HEK293 (cell line): ENCODE results near the gene MTA1.
A peak's percentile ranks its signal among the peaks of the same experiment; 100 is the strongest.

Experiments
- CTCF ChIA-PET: fragments of 350-600 bp; formaldehyde crosslinking; extraction: SDS; loops from one replicate; lab custom pipeline; 2021; ENCODE audit warnings: antibody characterized with exemption; lab: Yijun Ruan, JAX
- POLR2A ChIA-PET: fragments of 300-600 bp; formaldehyde crosslinking; extraction: SDS; loops from one replicate; lab custom pipeline; 2020; ENCODE audit warnings: antibody characterized with exemption, inconsistent platforms; lab: Yijun Ruan, JAX
- H3K27ac ChIP-seq: fragments of 200-500 bp; sonication (Bioruptor generic); 2 replicates; pipeline ENCODE4 v1.5.1; 2014; ENCODE audit warnings: low read depth, low read length, control low read depth, inconsistent platforms; ENCODE audit errors: extremely low read depth
- H3K36me3 ChIP-seq, 2 experiments: fragments of 200-500 bp in 1 of 2; sonication (Bioruptor generic) in 1 of 2; 1 replicate in 1 of 2; 2 replicates in 1 of 2; pipeline ENCODE4 v1.5.1; 2014 to 2017; ENCODE audit warnings: inconsistent platforms in 2 of 2, low read length in 2 of 2; ENCODE audit not compliant: control insufficient read depth in 2 of 2, insufficient read depth in 1 of 2
- H3K4me1 ChIP-seq: fragments of 200-500 bp; sonication (Bioruptor generic); 2 replicates; pipeline ENCODE4 v1.5.1; 2014; ENCODE audit warnings: mild to moderate bottlenecking, low read length, inconsistent platforms; ENCODE audit not compliant: control insufficient read depth, insufficient read depth
- H3K4me3 ChIP-seq: 2 replicates; pipeline ENCODE4 v1.5.1; 2011; ENCODE audit warnings: low read depth, mild to moderate bottlenecking, control low read depth, low read length, moderate library complexity
- H3K9me3 ChIP-seq: fragments of 200-500 bp; sonication (Bioruptor generic); 2 replicates; pipeline ENCODE4 v1.5.1; 2014; ENCODE audit warnings: low read depth, low read length, inconsistent platforms; ENCODE audit not compliant: control insufficient read depth, insufficient read depth
- ELK4 ChIP-seq: IDR thresholded peaks from 2 replicates; pipeline ENCODE4 v1.6.1; 2011; ENCODE audit warnings: mild to moderate bottlenecking, low read depth, low read length, borderline replicate concordance
- YY2 ChIP-seq: fragments of 450-650 bp; formaldehyde crosslinking; IDR thresholded peaks from 2 replicates; pipeline ENCODE4 v1.5.1; 2016; ENCODE audit warnings: missing biosample characterization, missing genetic modification characterization
- ZFHX2 ChIP-seq: fragments of 450-650 bp; formaldehyde crosslinking; conservative IDR thresholded peaks from 2 replicates; pipeline ENCODE4 v1.5.1; 2016; ENCODE audit warnings: missing biosample characterization, missing genetic modification characterization
- ZNF133 ChIP-seq: fragments of 450-650 bp; formaldehyde crosslinking; IDR thresholded peaks from 2 replicates; pipeline ENCODE4 v1.5.1; 2016; ENCODE audit warnings: missing biosample characterization, missing genetic modification characterization
- ZNF175 ChIP-seq: fragments of 450-650 bp; formaldehyde crosslinking; IDR thresholded peaks from 2 replicates; pipeline ENCODE4 v1.5.1; 2016; ENCODE audit warnings: missing biosample characterization, missing genetic modification characterization
- ZNF202 ChIP-seq: fragments of 450-650 bp; formaldehyde crosslinking; IDR thresholded peaks from 2 replicates; pipeline ENCODE4 v1.5.1; 2016; ENCODE audit warnings: missing biosample characterization, missing genetic modification characterization, borderline replicate concordance
- ZNF266 ChIP-seq: fragments of 450-650 bp; formaldehyde crosslinking; IDR thresholded peaks from 2 replicates; pipeline ENCODE4 v1.5.1; 2016; ENCODE audit warnings: missing biosample characterization, missing genetic modification characterization, low read depth
- ZNF292 ChIP-seq: fragments of 450-650 bp; formaldehyde crosslinking; IDR thresholded peaks from 2 replicates; pipeline ENCODE4 v1.5.1; 2016; ENCODE audit warnings: low read depth, missing biosample characterization, missing genetic modification characterization, borderline replicate concordance
- ZNF311 ChIP-seq: fragments of 450-650 bp; formaldehyde crosslinking; IDR thresholded peaks from 2 replicates; pipeline ENCODE4 v1.5.1; 2017; ENCODE audit warnings: missing biosample characterization, missing genetic modification characterization, borderline replicate concordance
- ZNF37A ChIP-seq: fragments of 450-650 bp; IDR thresholded peaks from 2 replicates; pipeline ENCODE4 v1.5.1; 2018; ENCODE audit warnings: missing biosample characterization, missing genetic modification characterization
- ZNF391 ChIP-seq: fragments of 450-650 bp; formaldehyde crosslinking; IDR thresholded peaks from 2 replicates; pipeline ENCODE4 v1.5.1; 2016; ENCODE audit warnings: low read depth, missing biosample characterization, missing genetic modification characterization, borderline replicate concordance
- ZNF423 ChIP-seq: fragments of 450-650 bp; formaldehyde crosslinking; IDR thresholded peaks from 2 replicates; pipeline ENCODE4 v1.5.1; 2016; ENCODE audit warnings: missing biosample characterization, missing genetic modification characterization
- ZNF433 ChIP-seq: fragments of 450-650 bp; formaldehyde crosslinking; IDR thresholded peaks from 2 replicates; pipeline ENCODE4 v1.5.1; 2016; ENCODE audit warnings: missing biosample characterization, missing genetic modification characterization, low read depth
- ZNF488 ChIP-seq: fragments of 450-650 bp; formaldehyde crosslinking; IDR thresholded peaks from 2 replicates; pipeline ENCODE4 v1.5.1; 2016; ENCODE audit warnings: missing biosample characterization, missing genetic modification characterization
- ZNF571 ChIP-seq: fragments of 450-650 bp; formaldehyde crosslinking; IDR thresholded peaks from 2 replicates; pipeline ENCODE4 v1.5.0; 2017; ENCODE audit warnings: missing biosample characterization, missing genetic modification characterization
- ZNF623 ChIP-seq: fragments of 450-650 bp; formaldehyde crosslinking; IDR thresholded peaks from 2 replicates; pipeline ENCODE4 v1.5.1; 2016; ENCODE audit warnings: missing biosample characterization, missing genetic modification characterization
- ZNF624 ChIP-seq: fragments of 450-650 bp; formaldehyde crosslinking; IDR thresholded peaks from 2 replicates; pipeline ENCODE4 v1.5.1; 2017; ENCODE audit warnings: missing biosample characterization, missing genetic modification characterization
- ZNF76 ChIP-seq: fragments of 450-650 bp; formaldehyde crosslinking; IDR thresholded peaks from 2 replicates; pipeline ENCODE4; 2016; ENCODE audit warnings: low read depth, missing biosample characterization, missing genetic modification characterization, borderline replicate concordance
- ZNF785 ChIP-seq: fragments of 450-650 bp; formaldehyde crosslinking; IDR thresholded peaks from 2 replicates; pipeline ENCODE4 v1.5.1; 2016; ENCODE audit warnings: missing biosample characterization, missing genetic modification characterization
- ZNF830 ChIP-seq: fragments of 450-650 bp; IDR thresholded peaks from 2 replicates; pipeline ENCODE4 v1.5.0; 2018; ENCODE audit warnings: missing biosample characterization, missing genetic modification characterization, low read depth, mild to moderate bottlenecking, moderate library complexity
- ZSCAN30 ChIP-seq: fragments of 450-650 bp; IDR thresholded peaks from 2 replicates; pipeline ENCODE4 v1.5.1; 2018; ENCODE audit warnings: missing biosample characterization, mild to moderate bottlenecking, missing genetic modification characterization, moderate library complexity
- ZXDB ChIP-seq: fragments of 450-650 bp; formaldehyde crosslinking; IDR thresholded peaks from 2 replicates; pipeline ENCODE4 v1.5.1; 2016; ENCODE audit warnings: missing biosample characterization, missing genetic modification characterization
- TF ChIP-seq, protein P1 (sequence below): fragments of 450-650 bp; formaldehyde crosslinking; IDR thresholded peaks from 2 replicates; pipeline ENCODE4 v1.5.1; 2016; ENCODE audit warnings: missing biosample characterization, missing genetic modification characterization, low read depth

MTA1 gene

DNA sequence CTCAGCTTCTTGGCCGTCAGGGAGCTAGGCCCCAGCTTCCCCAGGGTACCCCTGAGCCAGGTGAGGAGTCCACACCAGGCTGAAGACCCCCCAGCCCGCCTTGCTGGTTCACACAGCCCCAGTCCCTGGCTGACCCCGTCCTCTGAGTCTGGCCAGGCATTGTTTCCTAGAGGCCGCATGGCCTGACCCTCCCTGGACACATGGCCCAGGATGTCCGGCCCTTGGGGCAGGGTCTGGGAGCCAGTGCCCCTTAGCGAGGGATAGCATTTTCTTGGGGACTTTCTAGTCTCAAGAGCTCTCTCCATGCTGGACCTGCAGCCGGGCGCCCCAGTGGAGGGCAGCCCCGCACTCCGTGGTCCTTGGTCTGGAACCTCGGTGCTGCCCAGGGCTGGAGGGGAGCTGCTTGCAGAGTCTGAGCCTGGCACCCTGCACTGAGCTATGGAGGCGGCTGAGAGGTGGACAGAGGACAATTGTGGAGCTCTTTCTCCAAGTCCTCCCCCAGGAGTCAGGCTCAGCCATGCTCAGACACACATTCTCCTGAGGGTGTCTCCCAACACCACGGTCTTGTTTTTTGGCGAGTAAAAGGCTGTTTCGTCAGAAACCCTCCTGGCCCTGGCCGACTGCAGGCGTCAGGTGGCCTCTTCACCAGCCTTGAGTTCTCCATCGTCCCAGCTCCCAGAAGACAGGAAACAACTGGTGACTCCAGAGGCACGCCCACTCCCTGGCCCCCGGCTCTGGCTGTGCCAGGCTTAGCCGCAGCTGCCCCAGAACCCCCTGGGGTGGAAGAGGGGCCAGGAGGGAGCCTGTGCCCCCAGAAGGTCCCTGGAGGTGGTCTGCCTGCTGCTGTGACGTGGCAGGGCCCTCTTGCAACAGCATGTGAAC is 37.4 kb downstream of the MTA1 start (continued):
- TF ChIP-seq ZNF133 (tag by site-specific recombination) (no peak), ZNF830 (no peak)

DNA sequence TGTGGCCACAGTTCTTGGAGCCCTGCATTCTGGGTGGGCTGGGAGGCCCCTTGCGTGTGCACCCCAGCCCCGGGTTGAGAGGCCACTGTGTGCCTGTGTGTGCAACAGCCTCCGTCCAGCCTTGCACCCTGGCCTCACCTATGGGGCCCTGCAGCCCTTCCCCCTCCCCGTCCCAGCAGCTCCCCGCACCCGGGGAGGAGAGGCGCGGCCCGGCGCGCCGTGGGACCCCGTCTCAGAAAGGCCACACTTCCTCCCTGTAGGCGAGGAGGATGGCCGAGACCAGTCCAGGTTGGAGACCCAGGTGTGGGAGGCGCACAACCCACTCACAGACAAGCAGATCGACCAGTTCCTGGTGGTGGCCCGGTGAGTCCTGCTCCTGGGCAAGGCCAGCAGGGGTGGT is 38.4 kb downstream of the MTA1 start:
- CTCF ChIA-PET, result interaction anchor here (1.0 to 1.7 kb wide), 2 partner anchors 23 to 32 kb away, joined by 5 to 7 read pairs; no protein-coding TSS in a partner anchor
- H3K36me3 ChIP-seq, result peaks cover 7 to 76% of the 10 kb centered on the region in 2 experiments; a peak in 2 of 3 replicates
- POLR2A ChIA-PET, result no interaction called here
- no peaks in the 10 kb centered on the region for H3K9me3 ChIP-seq
- no peaks in the 10 kb centered on the region for H3K4me1 ChIP-seq
- H3K27ac ChIP-seq, result no peak overlapping the region
- TF ChIP-seq ZNF76 (tag by site-specific recombination), result no peak
- TF ChIP-seq ZFHX2 (tag by site-specific recombination), result peak; percentile 39; the same call in 1 of the 2 replicates
- TF ChIP-seq ZNF202, result no peak
- no peak overlapping the region for H3K4me3 ChIP-seq

DNA sequence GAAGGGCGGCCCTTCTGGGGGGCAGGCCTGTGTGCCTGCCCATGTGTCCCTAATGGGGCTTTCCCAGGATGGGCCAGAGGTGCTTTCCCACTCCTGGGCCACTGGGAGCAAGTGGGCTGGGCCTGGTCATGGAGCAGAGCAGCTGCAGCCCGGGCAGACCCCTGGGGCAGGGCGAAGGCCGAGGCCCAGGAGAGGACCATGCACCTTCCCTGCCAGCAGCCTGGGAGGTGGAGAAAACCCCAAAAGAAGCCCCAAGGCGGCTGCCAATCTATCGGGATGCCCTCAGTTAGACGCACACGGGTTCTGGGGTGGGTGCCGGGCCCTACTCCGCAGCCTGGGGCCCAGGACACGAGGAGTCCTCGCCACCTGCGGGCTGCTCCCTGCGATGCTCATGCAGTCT is 38.9 kb downstream of the MTA1 start:
- no peak overlapping the region for H3K27ac ChIP-seq
- H3K36me3 ChIP-seq, result peaks cover 7 to 77% of the 10 kb centered on the region in 2 experiments; a peak in 2 of 3 replicates
- ChIA-PET CTCF (no interaction called here), POLR2A (no interaction called here)
- H3K4me1 ChIP-seq, result no peaks in the 10 kb centered on the region
- TF ChIP-seq ZNF785 (tag by site-specific recombination), result no peak
- no peak for TF ChIP-seq ZNF266 (tag by site-specific recombination)
- no peak for TF ChIP-seq ZNF433
- no peak for TF ChIP-seq ZNF571
- TF ChIP-seq, protein P1, sequence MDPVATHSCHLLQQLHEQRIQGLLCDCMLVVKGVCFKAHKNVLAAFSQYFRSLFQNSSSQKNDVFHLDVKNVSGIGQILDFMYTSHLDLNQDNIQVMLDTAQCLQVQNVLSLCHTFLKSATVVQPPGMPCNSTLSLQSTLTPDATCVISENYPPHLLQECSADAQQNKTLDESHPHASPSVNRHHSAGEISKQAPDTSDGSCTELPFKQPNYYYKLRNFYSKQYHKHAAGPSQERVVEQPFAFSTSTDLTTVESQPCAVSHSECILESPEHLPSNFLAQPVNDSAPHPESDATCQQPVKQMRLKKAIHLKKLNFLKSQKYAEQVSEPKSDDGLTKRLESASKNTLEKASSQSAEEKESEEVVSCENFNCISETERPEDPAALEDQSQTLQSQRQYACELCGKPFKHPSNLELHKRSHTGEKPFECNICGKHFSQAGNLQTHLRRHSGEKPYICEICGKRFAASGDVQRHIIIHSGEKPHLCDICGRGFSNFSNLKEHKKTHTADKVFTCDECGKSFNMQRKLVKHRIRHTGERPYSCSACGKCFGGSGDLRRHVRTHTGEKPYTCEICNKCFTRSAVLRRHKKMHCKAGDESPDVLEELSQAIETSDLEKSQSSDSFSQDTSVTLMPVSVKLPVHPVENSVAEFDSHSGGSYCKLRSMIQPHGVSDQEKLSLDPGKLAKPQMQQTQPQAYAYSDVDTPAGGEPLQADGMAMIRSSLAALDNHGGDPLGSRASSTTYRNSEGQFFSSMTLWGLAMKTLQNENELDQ (tag by site-specific recombination), result no peak
- no peak for TF ChIP-seq ZNF175 (tag by site-specific recombination)
- TF ChIP-seq ZXDB (tag by site-specific recombination), result no peak
- no peak for TF ChIP-seq ZNF391 (tag by site-specific recombination)
- TF ChIP-seq ZNF37A (tag by site-specific recombination), result no peak
- no peaks in the 10 kb centered on the region for H3K9me3 ChIP-seq
- H3K4me3 ChIP-seq, result no peak overlapping the region

DNA sequence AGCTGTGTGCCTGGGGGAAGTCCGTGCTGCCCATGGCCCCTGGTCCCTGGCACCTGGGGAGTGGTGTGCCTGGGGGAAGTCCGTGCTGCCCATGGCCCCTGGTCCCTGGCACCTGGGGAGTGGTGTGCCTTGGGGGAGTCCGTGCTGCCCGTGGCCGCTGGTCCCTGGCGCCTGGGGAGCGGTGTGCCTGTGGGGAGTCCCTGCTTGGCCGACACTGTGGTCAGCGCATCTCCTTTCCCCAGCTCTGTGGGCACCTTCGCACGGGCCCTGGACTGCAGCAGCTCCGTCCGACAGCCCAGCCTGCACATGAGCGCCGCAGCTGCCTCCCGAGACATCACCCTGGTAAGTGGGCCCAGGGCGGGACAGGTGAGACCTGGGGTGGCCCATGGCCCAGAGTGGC is 40.5 kb downstream of the MTA1 start:
- TF ChIP-seq YY2 (tag by site-specific recombination) (no peak), ZNF311 (tag by site-specific recombination) (no peak), ZFHX2 (tag by site-specific recombination) (no peak), ZNF623 (no peak), ZNF488 (tag by site-specific recombination) (no peak), ZNF292 (tag by site-specific recombination) (no peak), ELK4 (no peak), ZSCAN30 (tag by site-specific recombination) (no peak), ZNF624 (tag by site-specific recombination) (no peak), ZNF423 (tag by site-specific recombination) (no peak)
- CTCF ChIA-PET, result interaction anchor here (0.6 kb wide), 1 partner anchor 10 kb away, joined by 3 read pairs; no protein-coding TSS in a partner anchor
- no peaks in the 10 kb centered on the region for H3K4me1 ChIP-seq
- POLR2A ChIA-PET, result no interaction called here
- H3K36me3 ChIP-seq, result peaks cover 0 to 78% of the 10 kb centered on the region in 2 experiments; a peak in 2 of 3 replicates
- H3K27ac ChIP-seq, result no peak overlapping the region
- no peak overlapping the region for H3K4me3 ChIP-seq
- no peaks in the 10 kb centered on the region for H3K9me3 ChIP-seq
